ENCODE data around the gene TEKT5.

TEKT5 gene

DNA sequence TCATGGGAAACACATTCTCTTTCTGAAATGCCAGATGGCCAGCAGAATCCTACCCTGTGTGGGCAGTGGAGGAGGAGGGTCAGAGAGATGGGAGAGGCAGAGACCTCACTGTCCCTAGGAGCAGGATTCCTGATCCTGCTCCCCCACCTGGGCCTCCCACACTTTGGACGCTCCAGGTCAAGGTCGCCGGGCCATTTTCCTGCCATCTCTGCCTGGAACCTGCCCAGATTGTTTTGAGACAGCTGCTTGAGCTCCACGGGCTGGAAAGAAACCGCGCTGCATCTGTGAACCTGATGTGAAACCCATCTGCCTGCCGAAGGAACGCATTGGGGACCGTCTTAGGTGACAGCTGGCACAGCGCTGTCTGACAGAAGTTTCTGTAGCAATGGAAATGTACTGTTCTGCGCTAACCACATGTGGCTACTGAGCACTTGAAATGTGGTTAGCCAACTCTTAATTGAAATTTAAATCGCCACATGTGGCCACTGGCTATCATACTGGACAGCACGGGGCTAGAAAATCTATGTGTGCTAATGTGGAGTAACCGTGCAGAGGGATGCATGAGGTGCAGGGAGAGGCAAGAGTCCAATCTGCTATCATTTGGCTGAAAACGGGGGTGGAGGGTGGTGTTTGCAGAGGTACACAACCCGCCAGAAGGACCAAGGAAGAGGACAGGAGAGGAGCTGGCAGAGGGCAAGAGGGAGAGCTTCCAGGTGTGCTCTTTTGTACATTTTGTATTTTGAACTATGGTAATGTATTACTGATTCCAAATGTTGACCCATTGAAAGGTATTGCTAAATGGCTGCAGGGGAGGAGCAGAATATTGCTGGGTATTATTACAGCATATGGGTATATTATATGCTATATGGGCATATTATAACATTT, 33.5 kb upstream of the TEKT5 start:
- Histone ChIP-seq H3K4me3 (ENCODE audit: low read depth in 1 of 2, low read length in 1 of 2) (no peak overlapping the region), H3K27me3 (no peaks in the 10 kb centered on the region), H3K36me3 (no peaks in the 10 kb centered on the region), H3K9me3 (no peaks in the 10 kb centered on the region), H3K4me1 (ENCODE audit: control insufficient read depth in 1 of 2, insufficient read depth in 1 of 2, low read depth in 1 of 2, low read length in 1 of 2) (no peaks in the 10 kb centered on the region), H3K27ac (no peak overlapping the region)
- TF ChIP-seq, protein P1, sequence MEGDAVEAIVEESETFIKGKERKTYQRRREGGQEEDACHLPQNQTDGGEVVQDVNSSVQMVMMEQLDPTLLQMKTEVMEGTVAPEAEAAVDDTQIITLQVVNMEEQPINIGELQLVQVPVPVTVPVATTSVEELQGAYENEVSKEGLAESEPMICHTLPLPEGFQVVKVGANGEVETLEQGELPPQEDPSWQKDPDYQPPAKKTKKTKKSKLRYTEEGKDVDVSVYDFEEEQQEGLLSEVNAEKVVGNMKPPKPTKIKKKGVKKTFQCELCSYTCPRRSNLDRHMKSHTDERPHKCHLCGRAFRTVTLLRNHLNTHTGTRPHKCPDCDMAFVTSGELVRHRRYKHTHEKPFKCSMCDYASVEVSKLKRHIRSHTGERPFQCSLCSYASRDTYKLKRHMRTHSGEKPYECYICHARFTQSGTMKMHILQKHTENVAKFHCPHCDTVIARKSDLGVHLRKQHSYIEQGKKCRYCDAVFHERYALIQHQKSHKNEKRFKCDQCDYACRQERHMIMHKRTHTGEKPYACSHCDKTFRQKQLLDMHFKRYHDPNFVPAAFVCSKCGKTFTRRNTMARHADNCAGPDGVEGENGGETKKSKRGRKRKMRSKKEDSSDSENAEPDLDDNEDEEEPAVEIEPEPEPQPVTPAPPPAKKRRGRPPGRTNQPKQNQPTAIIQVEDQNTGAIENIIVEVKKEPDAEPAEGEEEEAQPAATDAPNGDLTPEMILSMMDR (IDR thresholded peaks at IDR 0.05): no peak

DNA sequence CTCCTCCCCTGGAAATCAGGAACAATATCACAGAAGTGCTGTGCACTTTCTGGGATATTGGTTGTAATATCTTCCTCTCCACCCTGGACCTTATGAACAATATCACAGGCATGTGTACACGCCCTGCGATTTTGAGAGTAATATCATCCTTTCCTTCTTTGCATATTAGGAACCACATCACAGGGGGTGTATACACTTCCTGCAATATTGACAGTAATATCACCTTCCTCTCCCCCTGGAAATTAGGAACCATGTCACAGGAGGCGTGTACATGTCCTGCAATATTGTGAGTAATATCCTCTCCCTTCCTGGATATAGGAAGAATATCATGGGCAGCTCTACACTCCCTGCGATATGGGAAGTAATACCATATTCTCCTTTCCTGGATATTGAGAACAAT, 14.2 kb upstream of the TEKT5 start:
- no peak overlapping the region for H3K4me3 ChIP-seq (ENCODE audit: low read depth in 1 of 2, low read length in 1 of 2)
- no peaks in the 10 kb centered on the region for H3K27me3 ChIP-seq
- peaks cover 1% of the 10 kb centered on the region for H3K9me3 ChIP-seq
- TF ChIP-seq, protein P1 (IDR thresholded peaks at IDR 0.05): no peak
- no peaks in the 10 kb centered on the region for H3K4me1 ChIP-seq (ENCODE audit: control insufficient read depth in 1 of 2, insufficient read depth in 1 of 2, low read depth in 1 of 2, low read length in 1 of 2)
- H3K36me3 ChIP-seq: no peaks in the 10 kb centered on the region
- H3K27ac ChIP-seq: no peak overlapping the region

DNA sequence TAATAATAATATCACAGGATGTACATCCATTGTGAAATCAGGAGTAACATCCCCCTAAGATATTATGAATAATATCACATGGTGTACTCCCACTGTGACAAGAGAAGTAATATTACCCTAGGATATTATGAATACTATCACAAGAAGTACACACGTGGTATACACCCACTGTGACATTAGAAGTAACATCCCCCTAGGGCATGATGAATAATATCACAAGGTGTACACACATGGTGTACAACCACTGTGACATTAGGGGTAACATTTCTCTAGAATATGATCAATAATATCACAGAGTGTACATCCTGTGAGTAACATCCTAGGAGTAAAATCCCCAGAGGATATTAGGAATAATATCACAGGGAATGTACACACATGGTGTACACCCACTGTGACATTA, 5.0 kb upstream of the TEKT5 start:
- Histone ChIP-seq H3K36me3 (no peaks in the 10 kb centered on the region), H3K4me3 (ENCODE audit: low read depth in 1 of 2, low read length in 1 of 2) (no peak overlapping the region), H3K27ac (no peak overlapping the region), H3K27me3 (no peaks in the 10 kb centered on the region), H3K9me3 (peaks cover 15% of the 10 kb centered on the region), H3K4me1 (ENCODE audit: control insufficient read depth in 1 of 2, insufficient read depth in 1 of 2, low read depth in 1 of 2, low read length in 1 of 2) (no peaks in the 10 kb centered on the region)
- TF ChIP-seq, protein P1 (IDR thresholded peaks at IDR 0.05): no peak

DNA sequence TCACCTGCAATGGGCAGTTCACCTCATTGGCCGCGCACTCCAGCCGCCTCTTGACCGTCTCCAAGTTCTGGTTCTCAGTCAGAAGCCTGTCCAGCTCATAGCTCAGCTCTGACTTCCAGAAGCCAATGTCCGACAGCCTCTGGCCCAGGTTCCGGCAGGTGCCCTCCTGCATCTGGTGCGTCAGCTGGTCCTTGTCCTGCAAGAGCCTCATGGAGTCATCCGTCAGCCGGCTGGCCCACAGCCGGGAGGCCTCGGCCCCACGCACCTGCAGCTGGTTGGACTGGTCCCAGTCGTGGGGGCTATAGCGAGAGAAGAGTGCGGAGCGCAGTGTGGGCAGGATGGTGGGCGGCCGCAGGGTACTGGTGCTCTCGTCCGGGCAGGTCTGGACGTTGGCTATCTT, 424 bp downstream of the TEKT5 start:
- no peaks in the 10 kb centered on the region for H3K27me3 ChIP-seq
- TF ChIP-seq, protein P1 (IDR thresholded peaks at IDR 0.05): no peak
- no peak overlapping the region for H3K27ac ChIP-seq
- no peaks in the 10 kb centered on the region for H3K9me3 ChIP-seq
- no peak overlapping the region for H3K4me3 ChIP-seq (ENCODE audit: low read depth in 1 of 2, low read length in 1 of 2)
- no peaks in the 10 kb centered on the region for H3K36me3 ChIP-seq
- no peaks in the 10 kb centered on the region for H3K4me1 ChIP-seq (ENCODE audit: control insufficient read depth in 1 of 2, insufficient read depth in 1 of 2, low read depth in 1 of 2, low read length in 1 of 2)

DNA sequence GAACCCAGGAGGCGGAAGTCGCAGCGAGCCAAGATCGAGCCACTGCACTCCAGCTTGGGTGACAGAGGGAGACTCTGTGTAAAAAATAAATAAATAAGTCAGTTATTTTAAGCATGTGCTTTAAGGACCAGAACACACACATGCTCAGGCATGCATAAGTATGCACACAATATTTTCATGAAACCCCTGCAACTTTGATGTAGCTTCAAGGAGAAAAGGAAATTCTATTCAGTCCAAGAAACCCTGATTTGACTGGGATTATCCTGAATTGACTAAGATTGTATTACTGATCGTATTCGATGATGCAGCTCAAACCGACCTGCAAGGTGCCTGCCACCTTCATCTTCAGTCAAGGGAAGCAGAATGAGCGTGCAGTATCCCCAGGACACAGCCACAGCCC, 841 bp downstream of the TEKT5 start:
- no peaks in the 10 kb centered on the region for H3K4me1 ChIP-seq (ENCODE audit: control insufficient read depth in 1 of 2, insufficient read depth in 1 of 2, low read depth in 1 of 2, low read length in 1 of 2)
- no peaks in the 10 kb centered on the region for H3K36me3 ChIP-seq
- no peak overlapping the region for H3K27ac ChIP-seq
- no peaks in the 10 kb centered on the region for H3K9me3 ChIP-seq
- no peak overlapping the region for H3K4me3 ChIP-seq (ENCODE audit: low read depth in 1 of 2, low read length in 1 of 2)
- TF ChIP-seq, protein P1 (IDR thresholded peaks at IDR 0.05): no peak
- no peaks in the 10 kb centered on the region for H3K27me3 ChIP-seq
